GM18907 (cell line): ENCODE data around the gene KCTD14.
A peak's percentile ranks its signal among the peaks of the same experiment; 100 is the strongest.
"Not testable (repeated sequence)": the region's sequence is repeated elsewhere in the genome, so short reads cannot be mapped to it uniquely, and the experiment has no call there.

ENCODE experiments used
- ATAC-seq: cut with Tn5 transposase; IDR thresholded peaks from one replicate; pipeline ENCODE4 v1.9.1; 2021; ENCODE audit warnings: mild to moderate bottlenecking, moderate library complexity; ENCODE audit not compliant: unreplicated experiment

KCTD14 gene

DNA sequence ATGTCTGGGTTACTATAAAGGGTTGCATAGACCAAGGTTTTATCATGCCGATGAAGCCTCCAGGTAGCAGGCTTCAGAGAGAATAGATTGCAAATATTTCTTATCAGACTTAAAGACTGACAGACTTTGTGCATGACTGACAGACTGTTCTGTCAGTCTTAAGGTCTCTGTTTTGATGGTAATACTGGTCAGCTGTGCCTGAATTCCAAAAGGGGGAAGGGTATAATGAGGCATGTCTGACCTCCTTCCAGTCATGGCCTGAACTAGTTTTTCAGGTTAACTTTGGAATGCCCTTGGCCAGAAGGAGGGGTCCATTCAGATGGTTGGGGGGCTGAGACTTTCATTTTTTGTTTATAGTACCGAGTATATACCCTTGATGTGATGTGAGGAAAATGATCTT lies 4.7 kb upstream of the KCTD14 start:
- no peak for ATAC-seq

DNA sequence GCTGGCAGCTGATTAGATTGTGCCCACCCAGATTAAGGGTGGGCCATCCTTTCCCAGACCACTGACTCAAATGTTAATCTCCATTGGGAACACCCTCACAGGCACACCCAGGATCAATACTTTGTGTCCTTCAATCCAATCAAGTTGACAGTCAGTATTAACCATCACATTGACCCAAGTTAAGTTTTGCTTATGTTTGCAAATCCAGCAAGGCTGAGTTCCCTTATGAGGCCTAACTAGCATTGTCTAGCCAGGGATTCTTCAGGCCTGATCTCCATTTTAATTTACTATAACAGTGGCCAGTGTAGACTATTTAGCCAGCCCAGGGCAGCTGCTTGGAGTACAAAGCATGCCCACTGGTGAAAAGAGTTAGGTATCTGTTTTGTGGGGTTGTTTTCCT lies 2.3 kb upstream of the KCTD14 start:
- no peak for ATAC-seq

GRCh38 chr11:78023426-78023825 lies 350 bp upstream of the KCTD14 start:
- ATAC-seq, result no peak

DNA sequence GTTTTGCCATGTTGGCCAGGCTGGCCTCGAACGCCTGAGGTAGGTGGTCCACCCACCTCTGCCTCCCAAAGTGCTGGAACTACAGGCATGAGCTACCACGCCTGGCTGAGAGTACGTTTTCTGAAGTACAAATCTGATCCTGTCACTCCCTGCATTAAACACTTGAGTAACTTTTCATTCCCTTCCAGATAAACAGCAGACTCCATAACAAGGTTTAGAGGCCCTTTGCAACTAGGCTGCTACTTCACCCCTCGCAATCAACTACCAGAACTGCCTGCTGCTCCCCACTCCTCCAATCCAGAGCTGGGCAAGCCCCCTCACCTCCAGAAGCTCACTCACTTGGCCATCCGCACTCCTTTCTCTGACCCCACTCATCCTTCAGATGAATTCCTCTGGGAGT lies 1.5 kb downstream of the KCTD14 start:
- no peak for ATAC-seq

GRCh38 chr11:78020246-78020645 lies 2.8 kb downstream of the KCTD14 start:
- no peak for ATAC-seq

DNA sequence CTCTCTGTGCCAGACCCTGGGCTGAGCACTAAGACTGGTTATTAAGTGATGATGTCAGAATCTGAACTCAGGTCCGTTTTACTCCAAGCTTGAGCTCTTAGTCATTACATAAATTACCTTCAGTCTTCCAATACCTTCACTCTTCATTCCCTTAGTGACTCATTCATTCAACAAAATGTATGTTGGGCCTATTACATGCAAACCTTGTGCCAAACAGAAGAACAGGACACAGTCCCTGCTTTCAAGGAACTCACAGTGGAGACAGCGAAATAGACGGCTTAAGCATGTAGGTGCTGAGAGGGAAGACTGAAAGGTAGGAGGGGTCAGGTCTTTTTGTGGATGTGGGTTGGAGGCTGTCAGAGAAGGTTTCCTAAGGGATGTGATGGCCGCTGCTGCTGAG lies 3.3 kb downstream of the KCTD14 start:
- ATAC-seq, result no peak

GRCh38 chr11:78015878-78016277 lies 7.2 kb downstream of the KCTD14 start:
- ATAC-seq, result no peak

- ATAC-seq, result not testable (repeated sequence)
These were observed 8.0 kb downstream of the KCTD14 start for GRCh38 chr11:78014937-78015520.

- no peak for ATAC-seq
These were observed 11.8 kb downstream of the KCTD14 start for GRCh38 chr11:78011301-78011700.

DNA sequence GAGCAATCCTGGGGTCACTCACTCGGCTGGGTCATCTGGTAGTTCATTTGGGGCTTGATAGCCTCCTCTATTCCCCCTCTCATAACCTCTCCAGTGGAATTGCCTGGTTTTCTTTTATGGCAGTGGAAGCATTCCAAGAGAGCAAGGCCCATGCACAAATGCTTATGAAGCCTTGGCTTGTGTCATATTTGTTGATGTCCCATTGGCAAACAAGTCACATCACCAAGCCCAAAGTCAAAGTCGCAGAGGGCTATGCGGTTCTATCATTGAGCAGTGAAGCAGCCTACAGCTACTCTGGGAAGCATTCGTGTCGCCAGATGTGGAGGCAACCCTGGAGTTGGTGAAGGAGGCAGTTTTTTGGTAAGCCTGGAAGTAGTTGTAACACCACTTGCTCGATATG lies 12.3 kb downstream of the KCTD14 start:
- ATAC-seq, result no peak

DNA sequence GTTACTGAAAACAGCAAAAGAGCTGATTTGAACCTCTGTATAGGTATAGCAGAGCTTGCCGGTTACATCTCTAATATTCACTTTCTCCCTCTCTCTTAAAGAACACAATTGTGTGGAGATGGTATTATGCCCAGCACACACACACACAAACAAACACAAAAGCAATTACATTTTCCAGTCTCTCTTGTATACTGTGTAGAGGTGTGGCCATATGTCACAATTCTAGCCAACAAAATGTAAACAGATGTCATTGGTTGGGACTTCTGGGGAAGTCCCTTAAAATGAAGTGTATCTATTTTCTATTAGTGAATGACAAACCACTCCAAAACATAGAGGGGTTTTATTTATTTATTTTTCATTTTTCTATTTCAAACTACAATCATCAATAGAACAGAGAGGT lies 12.8 kb downstream of the KCTD14 start:
- ATAC-seq, result no peak

DNA sequence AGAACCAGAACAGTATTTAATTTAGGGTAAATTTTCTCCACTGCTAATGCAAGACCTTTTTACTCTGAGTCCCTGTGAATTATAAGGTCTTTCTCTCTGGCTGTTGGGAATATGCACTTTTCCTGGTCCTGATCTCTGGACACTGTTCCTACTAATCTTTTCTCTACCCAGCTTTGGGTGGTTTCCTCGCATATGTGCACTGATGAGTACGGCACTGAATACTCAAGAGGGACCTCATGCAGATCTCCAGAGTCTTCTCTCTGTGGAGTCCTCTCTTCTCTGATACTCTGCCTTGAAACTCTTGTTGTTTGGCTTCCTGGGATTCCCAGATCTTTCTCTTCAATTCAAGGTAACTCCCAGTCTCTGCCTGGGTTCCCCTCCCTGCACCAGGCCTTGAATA lies 14.0 kb downstream of the KCTD14 start:
- ATAC-seq, result no peak

DNA sequence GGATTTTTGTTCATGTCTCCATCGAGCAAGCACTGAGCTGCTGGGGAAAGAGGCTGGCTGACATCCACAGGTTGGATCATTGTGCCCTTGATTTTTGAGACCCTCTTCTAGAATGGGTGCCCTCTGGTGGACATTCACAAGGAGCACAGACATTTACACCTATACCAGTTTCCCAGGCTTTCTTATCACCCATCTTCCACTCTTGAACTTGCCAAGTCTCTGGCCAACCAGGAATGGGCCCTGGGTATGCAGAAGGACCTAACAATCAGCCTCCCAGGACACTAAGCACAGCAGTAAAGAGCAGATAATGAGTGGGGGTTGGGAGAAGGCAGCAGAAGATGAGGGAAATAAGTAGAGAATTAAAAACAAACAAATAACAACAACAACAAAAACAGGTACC lies 22.9 kb downstream of the KCTD14 start:
- peak; percentile 53 for ATAC-seq

DNA sequence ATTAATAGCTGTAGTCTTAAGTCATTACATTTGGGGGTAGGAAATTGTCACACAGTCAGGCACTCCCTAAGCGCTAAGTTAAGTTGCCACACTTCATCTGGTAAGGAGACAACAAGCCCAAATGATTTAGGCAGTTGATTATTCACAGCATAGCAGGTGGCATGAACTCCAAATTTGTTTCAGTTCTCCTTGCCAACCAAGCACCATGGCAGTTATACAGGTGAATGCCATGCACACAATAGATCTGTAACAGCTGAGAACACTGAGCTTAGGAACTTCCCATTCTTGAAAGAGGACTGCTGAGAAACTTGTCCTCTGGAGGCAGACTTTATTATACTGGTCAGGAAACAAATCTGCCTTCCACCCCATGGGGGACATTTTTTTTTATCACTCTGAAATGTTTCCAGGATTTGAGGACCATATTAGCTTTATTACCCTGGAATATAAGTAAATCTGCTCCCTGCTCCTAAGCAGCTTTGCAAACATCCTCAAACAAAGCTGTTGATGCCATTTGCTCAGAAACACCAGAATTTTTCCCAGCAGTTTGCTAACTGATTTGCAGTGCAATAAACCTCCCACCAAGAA lies 23.5 kb downstream of the KCTD14 start:
- no peak for ATAC-seq

DNA sequence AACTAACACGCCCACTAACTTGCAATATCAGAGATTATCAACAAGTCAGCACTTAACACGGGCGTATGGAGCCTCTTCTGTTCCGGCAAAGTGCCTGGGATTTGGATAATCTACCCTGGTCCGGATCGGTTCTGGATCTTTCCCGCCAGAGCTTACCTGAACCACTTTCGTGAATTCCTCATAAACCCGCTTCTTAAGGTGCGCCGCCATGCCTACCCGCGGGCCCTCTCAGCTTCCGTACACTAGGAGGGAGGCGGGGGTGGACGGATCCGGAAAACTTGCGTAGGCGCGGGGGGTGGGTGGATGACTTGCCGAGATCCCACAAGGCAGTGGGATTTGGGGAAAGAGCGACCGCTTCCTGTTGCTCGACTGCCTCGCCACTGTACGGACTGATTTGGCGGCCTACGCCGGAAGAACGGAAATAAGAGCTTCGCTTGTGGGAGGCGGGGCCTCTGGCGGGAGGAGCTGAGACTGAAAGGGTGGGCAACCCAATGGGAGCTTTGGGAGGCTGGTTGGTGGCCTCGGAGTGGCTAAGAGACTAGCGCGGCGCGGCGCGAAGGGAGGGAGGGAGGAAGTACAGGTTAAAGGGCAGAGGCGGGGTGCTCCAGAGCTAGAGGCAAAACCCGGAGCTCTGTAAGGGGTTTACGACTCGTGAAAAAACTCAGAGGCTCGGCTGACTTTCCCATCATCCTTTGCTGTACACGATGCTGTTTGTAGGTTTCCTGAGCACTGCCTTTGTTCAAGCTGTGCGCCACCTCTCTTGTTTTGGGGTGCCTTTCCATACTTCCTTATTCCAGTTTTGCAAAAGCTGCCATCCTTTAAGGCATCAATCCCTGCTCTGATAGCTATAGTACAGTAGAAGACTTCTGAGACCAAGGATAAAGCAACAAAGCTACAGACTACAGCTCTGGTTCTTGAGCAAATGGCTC lies 28.4 kb downstream of the KCTD14 start, which contains the start of gene INTS4:
Gene INTS4 (minus strand): TSS at position 235 of the 929 bp plus-strand sequence. CDS start 25 bp downstream, at position 210.
- peak; percentile 97 for ATAC-seq

- no peak for ATAC-seq
These were observed 29.2 kb downstream of the KCTD14 start for GRCh38 chr11:77993902-77994301.

DNA sequence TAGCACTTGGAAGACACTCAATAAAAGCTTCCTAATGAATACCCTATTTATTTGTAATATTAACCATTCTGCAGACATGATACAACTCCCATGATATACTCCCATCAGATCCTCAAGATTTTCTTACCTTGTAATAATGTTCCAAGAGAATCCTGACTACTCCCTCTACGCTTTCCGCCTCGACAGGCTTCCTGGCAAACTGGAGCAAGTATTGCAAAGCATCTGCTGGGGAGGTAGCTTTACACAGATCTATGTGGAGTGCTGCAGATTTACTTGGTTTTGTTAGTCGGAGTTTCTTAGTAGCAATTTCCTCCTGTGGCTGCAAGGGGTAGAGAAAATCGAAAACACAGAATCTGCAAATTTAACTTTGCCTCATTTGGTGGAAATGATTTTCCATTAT lies 32.1 kb downstream of the KCTD14 start:
- no peak for ATAC-seq

DNA sequence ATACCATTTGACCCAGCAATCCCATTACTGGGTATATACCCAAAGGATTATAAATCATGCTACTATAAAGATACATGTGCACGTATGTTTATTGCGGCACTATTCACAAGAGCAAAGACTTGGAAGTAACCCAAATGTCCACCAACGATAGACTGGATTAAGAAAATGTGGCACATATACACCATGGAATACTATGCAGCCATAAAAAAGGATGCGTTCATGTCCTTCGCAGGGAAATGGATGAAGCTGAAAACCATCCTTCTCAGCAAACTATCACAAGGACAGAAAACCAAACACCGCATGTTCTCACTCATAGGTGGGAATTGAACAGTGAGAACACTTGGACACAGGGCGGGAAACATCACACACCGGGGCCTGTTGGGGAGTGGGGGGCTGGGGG lies 36.6 kb downstream of the KCTD14 start:
- not testable (repeated sequence) for ATAC-seq

- ATAC-seq, result no peak
These were observed 41.6 kb downstream of the KCTD14 start for GRCh38 chr11:77981346-77981947.

- peak; percentile 78 for ATAC-seq
These were observed 54.7 kb downstream of the KCTD14 start for GRCh38 chr11:77968337-77968736.

- no peak for ATAC-seq
These were observed 55.3 kb downstream of the KCTD14 start for GRCh38 chr11:77967753-77968152.
